SIG-M5 treated with dmso at 0.1 percent for 504 hours (cell line): ENCODE measurements around the gene CXCL3.

Experiments
- DNase-seq: peaks from one replicate; lab custom pipeline; 2025; ENCODE audit not compliant: unreplicated experiment; lab: John Stamatoyannopoulos, UW

The CXCL3 gene

DNA sequence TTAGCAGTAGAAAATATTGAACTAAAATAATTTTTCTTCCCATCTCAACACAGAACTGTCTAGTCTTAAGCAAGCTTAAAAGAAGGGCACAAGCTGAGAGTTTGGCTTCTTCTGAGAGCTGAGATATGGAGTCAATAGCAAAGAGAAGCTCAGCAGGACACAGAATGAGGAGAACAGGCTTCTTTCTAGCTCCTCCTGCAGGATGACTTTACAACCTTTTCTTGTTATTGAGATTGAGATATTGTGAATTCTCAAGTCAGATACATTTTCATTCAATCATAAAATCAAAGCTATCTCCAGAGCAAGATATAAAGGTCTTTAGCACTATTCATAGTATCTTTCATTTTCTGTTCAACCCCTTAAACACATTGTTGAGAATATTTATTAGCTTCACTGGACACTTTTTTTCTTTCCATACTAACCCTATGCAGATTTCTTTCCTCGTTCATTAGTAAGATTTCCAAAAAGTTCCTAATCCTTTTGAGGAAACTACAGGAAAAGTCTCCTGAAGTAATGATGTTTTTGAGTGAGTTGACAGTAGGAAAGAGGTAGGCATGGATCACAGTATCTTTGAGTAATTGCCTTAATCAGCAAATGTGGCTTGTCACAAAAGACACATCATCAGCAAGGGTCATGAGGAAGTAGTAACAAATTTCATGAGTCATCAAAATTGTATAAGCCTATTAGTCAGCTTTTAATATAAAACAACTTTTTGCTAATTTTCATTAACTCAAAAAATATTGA is 17.8 kb upstream of the CXCL3 start:
- peak; percentile 70 for DNase-seq

DNA sequence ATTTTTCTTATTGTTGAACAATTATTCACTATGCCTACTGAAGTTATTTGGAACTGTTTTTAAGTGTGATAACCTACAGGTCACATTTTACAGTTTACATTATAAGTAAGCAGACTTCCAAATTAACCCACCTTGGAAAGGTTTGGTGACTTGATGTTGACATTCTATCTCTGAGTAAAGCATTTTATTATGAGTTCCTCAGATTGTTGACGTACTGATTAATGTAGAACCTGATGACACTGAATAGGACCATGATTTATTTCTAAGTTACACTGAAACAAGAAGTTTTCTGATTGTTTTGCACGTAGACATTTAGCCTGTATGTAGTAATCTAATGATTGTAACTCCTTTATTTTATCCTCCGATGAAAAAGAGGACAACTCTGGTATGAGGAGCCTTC is 17.0 kb upstream of the CXCL3 start:
- no peak for DNase-seq

DNA sequence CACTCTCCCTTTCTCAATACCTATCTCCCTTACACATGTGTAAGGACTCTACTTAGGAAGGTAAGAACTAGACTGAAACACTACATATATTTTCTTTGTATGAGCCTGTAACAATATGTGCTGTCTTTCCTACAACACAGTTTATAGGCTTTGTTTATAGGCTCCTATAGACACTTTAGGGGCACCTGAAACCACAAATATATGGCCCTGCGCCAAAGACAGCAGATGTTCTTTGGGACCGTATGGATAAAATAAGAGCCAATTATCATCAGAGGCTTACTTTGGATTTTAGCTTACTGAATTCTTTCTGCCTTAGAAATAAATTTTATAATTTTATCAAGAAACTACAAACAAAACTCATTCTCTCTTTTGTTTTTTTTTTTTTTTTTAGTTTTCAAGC is 16.6 kb upstream of the CXCL3 start:
- DNase-seq: no peak

DNA sequence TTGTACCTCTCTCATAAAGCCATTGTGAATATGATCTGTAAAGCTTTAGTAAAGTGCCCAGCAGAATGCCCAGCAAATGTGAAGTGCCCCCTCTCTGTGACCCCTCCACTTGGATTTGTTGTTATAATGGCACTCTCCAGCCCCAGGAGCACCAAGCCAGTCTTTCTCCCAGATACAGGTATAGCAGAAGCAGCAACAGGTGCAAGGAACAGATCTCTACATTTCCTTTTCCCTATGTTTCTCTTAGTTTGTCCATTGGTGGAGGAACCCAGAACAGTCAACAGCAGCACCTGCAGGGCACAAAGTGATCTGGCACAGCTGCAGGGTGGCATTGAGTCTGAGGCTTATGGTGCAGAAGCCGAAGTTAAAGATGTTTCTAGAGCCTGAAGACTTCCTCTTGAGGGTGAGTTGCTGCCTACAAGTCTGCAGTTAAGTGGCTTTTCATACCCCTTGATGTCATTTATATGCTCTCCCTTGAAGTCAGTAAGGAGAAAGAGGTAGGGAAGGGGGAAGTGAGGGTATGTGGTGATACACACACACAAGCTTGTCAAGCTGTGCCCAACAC is 16.1 kb upstream of the CXCL3 start:
- DNase-seq: no peak

DNA sequence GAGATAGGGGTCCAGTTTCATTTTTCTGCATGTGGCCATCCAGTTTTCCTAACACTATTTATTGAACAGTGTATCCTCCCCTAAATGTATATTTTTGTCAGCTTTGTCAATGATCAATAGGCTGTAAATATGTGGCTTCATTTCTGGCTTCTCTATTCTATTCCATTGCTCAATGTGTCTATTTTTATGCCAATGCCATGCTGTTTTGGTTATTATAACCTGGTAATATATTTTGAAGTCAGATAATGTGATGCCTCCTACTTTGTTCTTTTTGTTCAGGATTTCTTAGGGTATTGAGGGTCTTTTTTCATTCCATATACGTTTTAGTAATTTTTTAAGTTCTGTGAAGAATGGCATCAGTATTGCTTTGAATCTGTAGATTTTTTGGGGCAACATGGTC is 8.7 kb upstream of the CXCL3 start:
- no peak for DNase-seq

DNA sequence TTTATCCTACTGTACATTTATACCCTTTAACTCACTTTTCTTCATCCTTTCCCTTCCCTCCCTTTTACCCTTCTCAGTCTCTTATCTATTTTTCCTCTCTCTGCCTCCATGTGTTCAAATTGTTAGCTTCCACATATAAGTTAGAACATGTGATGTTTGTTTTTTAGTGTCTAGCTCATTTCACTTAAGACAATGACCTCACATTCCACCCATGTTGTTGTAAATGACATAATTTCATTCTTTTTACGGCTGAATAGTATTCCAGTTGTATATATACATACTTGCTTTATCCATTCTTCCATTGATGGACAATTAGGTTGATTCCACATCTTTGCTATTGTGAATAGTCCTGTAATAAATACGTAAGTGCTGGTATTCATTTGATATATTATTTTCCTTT is 7.3 kb upstream of the CXCL3 start:
- DNase-seq: no peak

DNA sequence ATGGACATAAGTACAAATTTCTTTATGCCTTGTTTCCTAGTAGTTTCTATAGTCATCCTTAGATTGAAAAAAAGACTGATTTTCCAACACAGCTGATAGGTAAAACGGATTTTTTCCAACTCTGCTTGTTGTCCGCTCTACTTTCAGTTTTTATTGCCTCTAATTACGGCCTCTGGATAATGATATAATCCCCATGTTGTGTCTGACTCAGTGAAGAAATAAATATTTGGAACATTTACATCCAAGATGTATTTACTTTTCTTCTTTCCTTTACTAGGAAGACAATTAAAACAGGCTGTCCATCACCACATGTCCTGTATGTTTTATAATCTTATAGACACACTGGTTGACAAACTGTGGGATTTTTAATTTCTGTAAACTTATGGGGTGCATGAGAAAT is 6.8 kb upstream of the CXCL3 start:
- no peak for DNase-seq

DNA sequence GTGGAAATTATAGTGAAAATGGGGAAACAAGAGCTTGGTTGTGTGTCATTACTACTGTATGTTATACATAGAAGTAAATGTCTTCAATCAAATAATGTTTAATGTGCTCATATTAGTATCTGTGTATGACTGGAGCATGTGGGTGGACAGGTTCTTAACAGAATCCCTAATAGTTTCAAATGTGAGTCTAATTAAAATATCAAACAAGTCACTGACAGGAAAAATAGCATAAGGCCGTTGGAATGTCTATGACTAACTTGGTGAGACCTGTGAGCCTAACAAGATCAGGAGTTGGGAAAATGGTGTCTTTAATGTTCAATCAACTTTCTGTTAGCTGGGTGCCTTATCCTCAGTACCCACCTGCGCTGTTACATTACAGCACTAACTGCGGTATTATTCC is 6.2 kb upstream of the CXCL3 start:
- no peak for DNase-seq

DNA sequence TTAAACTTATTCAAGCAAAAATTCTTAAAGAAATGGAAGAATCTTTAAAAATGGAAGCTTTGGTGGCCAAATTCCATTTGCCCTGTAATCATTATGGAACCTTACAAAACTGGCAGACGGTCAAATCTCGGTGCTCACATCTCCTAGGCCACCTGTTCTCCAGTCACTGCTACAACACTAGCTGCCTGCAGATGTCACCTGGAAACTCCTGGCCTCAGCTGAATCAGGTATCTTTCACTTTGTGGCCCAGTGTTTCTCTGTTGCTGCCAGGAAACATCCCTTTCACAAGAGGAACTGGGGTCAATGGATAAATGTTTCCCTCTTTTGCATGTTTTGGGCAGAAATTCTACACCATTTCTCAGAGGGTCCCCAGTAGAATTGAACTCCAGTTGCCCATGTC is 4.2 kb upstream of the CXCL3 start:
- DNase-seq: no peak

DNA sequence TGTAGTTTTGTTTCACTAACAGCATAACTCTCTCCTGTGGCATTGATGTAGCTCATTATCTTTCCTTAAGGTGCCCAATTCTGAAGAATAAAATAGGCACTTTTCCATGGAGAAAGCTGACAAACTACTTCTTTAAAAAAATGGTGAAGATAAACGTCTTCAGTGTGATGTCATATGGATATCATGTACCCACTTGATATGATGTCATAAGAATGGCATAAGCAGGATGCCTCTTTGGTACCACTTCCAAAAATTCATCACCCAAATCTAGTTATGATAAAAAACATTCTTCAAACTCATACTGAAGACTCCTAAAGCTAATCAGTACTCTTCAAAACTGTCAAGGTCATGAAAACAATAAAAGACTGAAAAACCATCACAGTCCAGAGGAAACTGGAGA is 2.9 kb upstream of the CXCL3 start:
- DNase-seq: no peak

DNA sequence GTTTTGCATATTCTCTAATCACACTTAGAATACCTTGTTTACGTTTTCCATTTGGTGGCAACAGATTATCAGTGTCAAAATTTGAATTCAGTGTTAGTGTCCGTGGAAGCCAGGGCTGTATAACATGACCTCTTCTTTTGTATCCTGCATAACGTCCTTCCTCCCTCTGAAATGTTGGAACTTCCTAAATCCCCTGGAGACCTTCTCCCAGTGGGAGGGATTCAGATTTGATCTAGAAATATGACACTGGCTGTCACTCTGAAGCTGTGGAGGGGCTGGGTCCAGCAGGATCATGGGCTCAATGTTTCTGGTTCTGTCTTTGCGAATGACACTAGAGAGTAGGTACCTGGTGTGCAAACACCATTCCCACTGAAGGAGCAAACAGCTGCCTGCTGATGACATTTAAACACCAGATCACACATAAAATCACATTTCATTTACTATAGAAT is 850 bp upstream of the CXCL3 start:
- DNase-seq: no peak

DNA sequence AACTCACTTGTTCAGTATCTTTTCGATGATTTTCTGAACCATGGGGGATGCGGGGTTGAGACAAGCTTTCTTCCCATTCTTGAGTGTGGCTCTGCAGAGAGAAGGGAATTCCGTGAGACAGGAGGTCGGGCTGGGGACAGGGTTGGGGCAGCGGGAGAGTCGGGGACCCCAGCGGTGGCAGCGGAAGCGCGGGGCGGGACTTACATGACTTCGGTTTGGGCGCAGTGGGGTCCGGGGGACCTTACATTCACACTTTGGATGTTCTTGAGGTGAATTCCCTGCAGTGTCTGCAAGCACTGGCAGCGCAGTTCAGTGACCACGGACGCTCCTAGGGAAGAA is 434 bp downstream of the CXCL3 start:
- no peak for DNase-seq

DNA sequence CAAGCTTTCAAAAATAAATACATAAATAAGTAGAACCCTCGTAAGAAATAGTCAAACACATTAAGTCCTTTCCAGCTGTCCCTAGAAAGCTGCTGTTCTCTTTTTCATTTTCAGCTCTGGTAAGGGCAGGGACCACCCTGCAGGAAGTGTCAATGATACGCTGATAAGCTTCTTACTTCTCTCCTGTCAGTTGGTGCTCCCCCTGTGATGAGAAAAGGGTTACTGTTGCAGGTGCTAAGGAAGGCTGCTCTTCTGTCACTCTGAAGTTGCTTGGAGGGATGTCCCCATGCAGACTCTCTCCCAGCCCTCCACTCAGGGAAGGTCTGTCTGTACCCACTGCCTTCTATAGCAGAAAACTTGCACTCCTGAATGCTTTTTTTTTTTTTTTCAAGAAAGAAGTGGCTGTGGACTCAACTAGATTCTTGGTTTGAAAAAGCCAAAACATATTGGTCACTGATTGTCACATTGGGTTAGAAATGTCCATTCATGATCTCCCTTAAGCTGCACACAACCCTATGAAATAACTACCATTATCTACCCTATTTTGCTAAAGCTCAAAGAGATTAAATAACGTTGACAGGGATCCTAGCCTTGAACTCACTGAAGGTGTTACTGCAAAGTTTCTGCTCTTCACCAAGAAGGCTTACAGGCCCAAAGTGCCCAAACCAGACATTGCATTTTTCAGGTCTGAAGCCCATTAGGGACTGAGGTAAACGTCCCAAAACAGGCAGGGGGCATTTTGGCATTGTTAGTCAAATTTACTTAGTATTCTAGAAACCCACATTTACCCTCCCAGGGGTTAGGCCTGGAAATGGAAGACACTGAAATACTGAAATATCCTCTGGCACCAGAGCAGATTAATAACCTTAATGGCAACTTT is 1.2 kb downstream of the CXCL3 start:
- no peak for DNase-seq

DNA sequence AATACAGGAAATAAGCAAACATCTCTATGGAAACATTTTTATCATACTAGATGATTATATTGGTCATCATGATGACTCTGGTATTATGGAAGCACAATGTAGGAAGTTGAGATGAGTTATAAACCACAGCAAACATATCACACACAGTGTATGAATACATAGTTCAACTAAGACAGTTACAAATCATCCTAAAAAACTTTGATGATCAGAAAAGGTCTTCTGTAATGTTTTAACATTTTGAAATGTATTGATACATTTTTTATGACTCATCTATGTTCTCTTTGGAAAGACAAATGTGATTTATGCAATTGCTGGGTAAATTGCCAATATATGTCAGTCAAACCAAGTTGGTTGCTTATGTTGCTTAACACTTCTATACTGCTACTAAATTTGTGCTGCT is 4.8 kb downstream of the CXCL3 start:
- no peak for DNase-seq

DNA sequence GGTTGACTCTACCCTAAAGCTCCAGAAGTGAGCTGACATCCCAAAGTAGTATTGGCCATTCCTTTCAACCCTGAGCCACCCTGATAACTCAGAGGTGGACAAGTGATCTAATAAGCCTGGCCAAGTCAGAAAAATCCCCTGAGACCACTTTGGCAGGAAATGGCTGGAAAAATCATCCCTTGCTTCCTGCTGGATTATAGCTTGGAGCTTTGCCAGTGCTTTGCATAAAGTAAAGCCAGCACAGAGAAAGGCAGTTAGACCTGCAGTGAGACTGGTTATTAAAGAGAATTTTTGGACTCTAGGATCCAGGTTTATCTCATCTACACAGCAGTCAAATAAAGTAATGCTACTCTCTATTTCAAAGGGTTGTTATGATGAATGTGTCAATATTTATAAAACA is 6.4 kb downstream of the CXCL3 start:
- DNase-seq: no peak

DNA sequence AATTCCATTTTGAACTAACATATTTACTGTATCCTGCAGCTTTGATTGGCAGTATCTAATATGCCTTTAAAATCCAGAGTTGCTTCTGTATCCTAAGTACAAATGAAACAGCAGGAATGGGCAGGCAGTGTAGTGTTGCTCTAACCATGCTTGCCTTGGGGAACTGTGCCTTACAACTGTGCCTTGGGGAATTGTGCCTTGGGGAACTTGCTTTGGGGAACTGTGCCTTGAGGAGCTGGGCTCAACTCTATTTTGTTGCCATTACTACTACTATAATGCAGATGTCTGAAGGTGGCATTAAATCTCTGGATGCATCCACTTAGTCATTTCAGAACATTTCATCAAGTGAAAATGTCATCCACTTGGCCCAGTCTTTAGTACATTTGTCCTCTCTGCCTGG is 6.9 kb downstream of the CXCL3 start:
- DNase-seq: no peak

DNA sequence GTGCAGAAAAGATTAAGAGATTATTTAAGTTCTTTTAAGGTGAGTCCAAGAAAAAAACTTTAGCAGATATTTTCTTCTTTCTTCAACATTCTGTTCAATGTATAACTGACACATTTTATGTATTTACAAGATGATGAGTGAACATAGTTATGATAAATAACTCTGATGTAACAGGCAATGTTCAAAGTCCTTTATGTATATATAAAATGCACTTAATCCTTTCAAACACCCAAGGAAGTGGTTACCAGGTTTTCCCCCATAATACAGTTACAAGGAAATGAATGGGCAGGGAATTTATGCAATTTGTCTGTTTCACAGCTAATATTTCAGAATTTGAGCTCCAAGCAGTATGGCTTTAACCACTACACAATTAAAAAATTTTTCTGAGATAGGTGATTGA is 8.2 kb downstream of the CXCL3 start:
- DNase-seq: no peak

DNA sequence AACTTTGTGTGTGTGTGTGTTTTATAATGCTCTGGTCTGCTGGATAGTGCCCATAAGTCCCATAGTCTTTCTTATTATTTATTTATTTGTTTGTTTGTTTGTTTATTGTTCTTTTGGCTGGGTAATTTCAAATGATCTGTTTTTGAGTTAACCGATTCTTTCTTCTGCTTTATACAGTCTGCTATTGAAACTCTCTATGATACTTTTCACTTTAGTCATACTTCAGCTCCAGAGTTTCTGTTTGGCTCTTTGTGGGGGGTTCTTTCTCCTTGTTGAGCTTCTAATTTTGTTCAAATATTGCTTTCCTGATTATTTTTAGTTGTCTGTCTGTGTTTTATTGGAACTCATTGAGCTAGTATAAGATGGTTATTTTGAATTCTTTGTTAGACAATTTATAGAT is 10.0 kb downstream of the CXCL3 start:
- no peak for DNase-seq

DNA sequence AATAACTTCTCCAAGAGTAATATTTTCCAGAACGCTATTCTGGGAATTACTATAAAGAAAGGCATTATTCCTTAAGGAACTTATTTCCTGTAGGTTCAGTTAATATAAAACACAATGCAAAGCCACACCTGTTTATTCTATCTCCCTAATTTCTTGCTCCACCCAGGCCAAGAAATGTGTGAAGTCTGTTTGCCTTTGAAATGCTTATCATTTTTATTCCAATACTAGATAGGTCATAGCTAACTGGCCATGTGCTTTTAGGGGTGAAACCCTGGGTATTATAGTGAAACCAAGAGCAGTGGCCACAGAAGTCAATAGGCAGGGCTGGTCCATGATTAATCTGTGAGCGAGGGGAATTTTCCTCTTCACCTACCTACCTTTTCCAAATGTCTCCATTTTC is 14.8 kb downstream of the CXCL3 start:
- DNase-seq: no peak

DNA sequence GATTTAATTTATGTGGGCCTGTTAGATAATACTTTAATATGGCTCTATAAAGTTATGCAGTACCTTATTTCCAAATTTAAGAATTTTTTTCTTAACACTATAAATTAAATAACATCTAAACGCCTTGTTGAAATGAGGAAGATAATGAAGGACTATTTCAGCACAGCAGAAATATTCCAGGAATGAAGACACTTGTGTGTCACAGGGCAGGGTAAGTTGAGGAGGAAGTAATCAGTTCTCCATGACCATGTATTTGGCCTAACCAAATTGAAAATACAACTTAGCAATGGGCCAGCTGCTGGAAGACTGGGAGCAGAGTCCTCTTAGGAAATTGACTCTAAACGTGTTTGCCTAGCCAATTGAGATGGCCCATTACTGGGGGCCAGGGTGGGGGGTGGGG is 16.9 kb downstream of the CXCL3 start:
- no peak for DNase-seq

DNA sequence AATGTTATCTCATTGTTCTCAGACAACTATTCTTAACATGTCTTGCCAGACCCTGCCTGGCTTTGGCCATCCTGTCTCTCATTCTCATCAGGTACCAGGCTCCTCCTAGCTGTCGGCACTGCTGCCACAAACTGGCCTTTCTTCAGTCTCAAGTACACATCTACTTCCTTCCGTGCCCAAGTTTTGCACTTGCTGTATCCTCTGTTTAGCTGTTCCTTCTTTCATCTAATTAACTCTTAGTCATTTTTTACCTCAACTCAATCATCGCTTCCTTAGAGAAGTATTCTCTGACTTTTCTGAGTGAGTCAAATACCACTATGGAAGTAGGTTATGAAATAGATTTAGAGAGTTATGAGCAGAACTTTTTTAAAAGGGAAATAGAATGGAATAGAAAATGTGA is 19.7 kb downstream of the CXCL3 start:
- DNase-seq: peak; percentile 62

DNA sequence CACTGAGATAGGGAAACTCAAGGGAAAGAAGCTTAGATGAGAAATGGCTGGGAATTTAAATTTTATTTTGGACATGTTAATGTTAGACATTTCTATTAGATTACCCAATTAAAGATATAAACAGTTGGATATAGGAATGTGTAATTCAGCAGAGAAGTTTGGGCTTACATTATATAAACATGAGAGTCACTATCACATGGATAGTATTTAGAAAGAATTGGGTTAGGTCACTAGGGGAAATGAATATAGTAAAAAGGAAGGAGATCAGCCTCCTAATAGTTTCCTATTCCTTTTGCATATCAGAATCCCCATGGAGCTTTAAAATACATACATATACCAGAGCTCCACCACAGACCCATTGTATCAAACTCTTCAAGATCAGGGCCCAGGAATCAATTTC is 20.4 kb downstream of the CXCL3 start:
- DNase-seq: no peak
